ENCODE results near the gene KLHDC3. TPM values are rescaled to one million over a fixed set of nuclear protein-coding genes. Genes with fewer than 3 reads are reported as not detected.

The KLHDC3 gene
- total RNA-seq, 1 donor: 30.2 TPM

GRCh38 chr6:43012364-43012763, 1.7 kb upstream of the KLHDC3 start:
- Histone ChIP-seq H3K4me1 (ENCODE audit: insufficient read depth, low read length) (peaks cover 41% of the 10 kb centered on the region), H3K27me3 (ENCODE audit: insufficient read depth, low read length) (no peaks in the 10 kb centered on the region), H3K9me3 (ENCODE audit: low read depth, low read length) (no peaks in the 10 kb centered on the region), H3K4me3 (ENCODE audit: low read length) (no peak overlapping the region)

- peak overlapping the region; percentile 54 for H3K4me3 ChIP-seq (ENCODE audit: low read length)
- H3K4me1 ChIP-seq (ENCODE audit: insufficient read depth, low read length): peaks cover 41% of the 10 kb centered on the region
- H3K9me3 ChIP-seq (ENCODE audit: low read depth, low read length): no peaks in the 10 kb centered on the region
- H3K27me3 ChIP-seq (ENCODE audit: insufficient read depth, low read length): no peaks in the 10 kb centered on the region
These were observed 779 bp upstream of the KLHDC3 start for GRCh38 chr6:43013097-43013842.

GRCh38 chr6:43014434-43014909, 423 bp downstream of the KLHDC3 start:
- Histone ChIP-seq H3K4me1 (ENCODE audit: insufficient read depth, low read length) (peaks cover 41% of the 10 kb centered on the region), H3K27me3 (ENCODE audit: insufficient read depth, low read length) (no peaks in the 10 kb centered on the region), H3K4me3 (ENCODE audit: low read length) (peak overlapping the region; percentile 54)

GRCh38 chr6:43016176-43016942, 2.3 kb downstream of the KLHDC3 start:
- Histone ChIP-seq H3K27me3 (ENCODE audit: insufficient read depth, low read length) (no peaks in the 10 kb centered on the region), H3K4me1 (ENCODE audit: insufficient read depth, low read length) (peaks cover 50% of the 10 kb centered on the region), H3K4me3 (ENCODE audit: low read length) (no peak overlapping the region), H3K9me3 (ENCODE audit: low read depth, low read length) (no peaks in the 10 kb centered on the region)

More at GRCh38 chr6:43014434-43014909, 423 bp downstream of the KLHDC3 start:
- no peaks in the 10 kb centered on the region for H3K9me3 ChIP-seq (ENCODE audit: low read depth, low read length)

- H3K27me3 ChIP-seq (ENCODE audit: insufficient read depth, low read length): no peaks in the 10 kb centered on the region
- H3K4me3 ChIP-seq (ENCODE audit: low read length): no peak overlapping the region
- peaks cover 49% of the 10 kb centered on the region for H3K4me1 ChIP-seq (ENCODE audit: insufficient read depth, low read length)
- no peaks in the 10 kb centered on the region for H3K9me3 ChIP-seq (ENCODE audit: low read depth, low read length)
These were observed 2.9 kb downstream of the KLHDC3 start for GRCh38 chr6:43016943-43017334.

GRCh38 chr6:43019152-43019551, 5.1 kb downstream of the KLHDC3 start:
- H3K4me1 ChIP-seq (ENCODE audit: insufficient read depth, low read length): peaks cover 50% of the 10 kb centered on the region

GRCh38 chr6:43020052-43020705, 6.1 kb downstream of the KLHDC3 start:
- Histone ChIP-seq H3K27me3 (ENCODE audit: insufficient read depth, low read length) (no peaks in the 10 kb centered on the region), H3K4me3 (ENCODE audit: low read length) (no peak overlapping the region), H3K4me1 (ENCODE audit: insufficient read depth, low read length) (peaks cover 41% of the 10 kb centered on the region), H3K9me3 (ENCODE audit: low read depth, low read length) (no peaks in the 10 kb centered on the region)

More at GRCh38 chr6:43019152-43019551, 5.1 kb downstream of the KLHDC3 start:
- no peaks in the 10 kb centered on the region for H3K27me3 ChIP-seq (ENCODE audit: insufficient read depth, low read length)
- no peak overlapping the region for H3K4me3 ChIP-seq (ENCODE audit: low read length)
- H3K9me3 ChIP-seq (ENCODE audit: low read depth, low read length): no peaks in the 10 kb centered on the region

GRCh38 chr6:43020847-43021246, 6.8 kb downstream of the KLHDC3 start:
- H3K4me1 ChIP-seq (ENCODE audit: insufficient read depth, low read length): peaks cover 35% of the 10 kb centered on the region
- no peaks in the 10 kb centered on the region for H3K27me3 ChIP-seq (ENCODE audit: insufficient read depth, low read length)

GRCh38 chr6:43021270-43022047, 7.4 kb downstream of the KLHDC3 start, which contains the start of gene RRP36:
Gene RRP36 (plus strand): TSS chr6:43021623. CDS start chr6:43021655, 32 bp downstream.
- no peaks in the 10 kb centered on the region for H3K9me3 ChIP-seq (ENCODE audit: low read depth, low read length)
- peaks cover 28% of the 10 kb centered on the region for H3K4me1 ChIP-seq (ENCODE audit: insufficient read depth, low read length)
- H3K4me3 ChIP-seq (ENCODE audit: low read length): peak within 1 kb of the TSS; percentile 90
- no peaks in the 10 kb centered on the region for H3K27me3 ChIP-seq (ENCODE audit: insufficient read depth, low read length)

More at GRCh38 chr6:43020847-43021246, 6.8 kb downstream of the KLHDC3 start:
- Histone ChIP-seq H3K4me3 (ENCODE audit: low read length) (peak overlapping the region; percentile 90), H3K9me3 (ENCODE audit: low read depth, low read length) (no peaks in the 10 kb centered on the region)

- H3K4me1 ChIP-seq (ENCODE audit: insufficient read depth, low read length): peaks cover 25% of the 10 kb centered on the region
- H3K27me3 ChIP-seq (ENCODE audit: insufficient read depth, low read length): no peaks in the 10 kb centered on the region
- no peaks in the 10 kb centered on the region for H3K9me3 ChIP-seq (ENCODE audit: low read depth, low read length)
- no peak overlapping the region for H3K4me3 ChIP-seq (ENCODE audit: low read length)
These were observed 10.4 kb downstream of the KLHDC3 start for GRCh38 chr6:43024436-43024835.

- no peaks in the 10 kb centered on the region for H3K27me3 ChIP-seq (ENCODE audit: insufficient read depth, low read length)
- H3K9me3 ChIP-seq (ENCODE audit: low read depth, low read length): no peaks in the 10 kb centered on the region
- no peak overlapping the region for H3K4me3 ChIP-seq (ENCODE audit: low read length)
- H3K4me1 ChIP-seq (ENCODE audit: insufficient read depth, low read length): peaks cover 15% of the 10 kb centered on the region
These were observed 12.3 kb downstream of the KLHDC3 start for GRCh38 chr6:43026365-43026764.

GRCh38 chr6:43029120-43029519, 15.1 kb downstream of the KLHDC3 start:
- H3K27me3 ChIP-seq (ENCODE audit: insufficient read depth, low read length): no peaks in the 10 kb centered on the region
- H3K4me1 ChIP-seq (ENCODE audit: insufficient read depth, low read length): no peaks in the 10 kb centered on the region
- no peaks in the 10 kb centered on the region for H3K9me3 ChIP-seq (ENCODE audit: low read depth, low read length)
- H3K4me3 ChIP-seq (ENCODE audit: low read length): no peak overlapping the region

GRCh38 chr6:43032326-43032725, 18.3 kb downstream of the KLHDC3 start:
- no peak overlapping the region for H3K4me3 ChIP-seq (ENCODE audit: low read length)
- no peaks in the 10 kb centered on the region for H3K27me3 ChIP-seq (ENCODE audit: insufficient read depth, low read length)
- H3K9me3 ChIP-seq (ENCODE audit: low read depth, low read length): no peaks in the 10 kb centered on the region
- no peaks in the 10 kb centered on the region for H3K4me1 ChIP-seq (ENCODE audit: insufficient read depth, low read length)

GRCh38 chr6:43033496-43034189, 19.6 kb downstream of the KLHDC3 start:
- Histone ChIP-seq H3K27me3 (ENCODE audit: insufficient read depth, low read length) (no peaks in the 10 kb centered on the region), H3K4me3 (ENCODE audit: low read length) (no peak overlapping the region), H3K4me1 (ENCODE audit: insufficient read depth, low read length) (no peaks in the 10 kb centered on the region), H3K9me3 (ENCODE audit: low read depth, low read length) (no peaks in the 10 kb centered on the region)
